Measurements from ENCODE around the gene IRF3.
"Not testable (repeated sequence)": the region's sequence is repeated elsewhere in the genome, so short reads cannot be mapped to it uniquely, and the experiment has no call there.

GRCh38 chr19:49633273-49633672, 32.4 kb downstream of the IRF3 start:
- TF ChIP-seq CTCF (IDR thresholded peaks at IDR 0.05; ENCODE audit: low read length); EZH2 (IDR thresholded peaks at IDR 0.05; ENCODE audit: borderline replicate concordance, low read length): not testable (repeated sequence)

Data from OCI-LY1 (cell line).